Smooth muscle cell (in vitro differentiated cells): ENCODE measurements around the gene PTPRJ. TPM values are rescaled to one million over a fixed set of nuclear protein-coding genes. Genes with fewer than 3 reads are reported as not detected.

Source experiments
- DNase-seq: peaks from one replicate; lab custom pipeline; 2025; ENCODE audit not compliant: unreplicated experiment; lab: John Stamatoyannopoulos, UW
- H2AFZ ChIP-seq: fragments of 200-600 bp; sonication (generic); 2 replicates; pipeline ENCODE4 v1.6.0; 2016; ENCODE audit warnings: antibody characterized with exemption, low read depth, mild to moderate bottlenecking
- H3F3A ChIP-seq: fragments of 200-600 bp; sonication (generic); 2 replicates; pipeline ENCODE4 v1.6.0; 2017; ENCODE audit warnings: antibody characterized with exemption, low read depth
- H3K27ac ChIP-seq: fragments of 200-600 bp; sonication (generic); 2 replicates; pipeline ENCODE4 v1.5.1; 2016; ENCODE audit warnings: low read depth, mild to moderate bottlenecking
- H3K27me3 ChIP-seq: fragments of 200-600 bp; sonication (generic); 2 replicates; pipeline ENCODE4 v1.6.1; 2016; ENCODE audit warnings: low read depth, mild to moderate bottlenecking
- H3K36me3 ChIP-seq: fragments of 200-600 bp; sonication (generic); 2 replicates; pipeline ENCODE4 v1.5.1; 2016; ENCODE audit warnings: low read depth
- H3K4me1 ChIP-seq: fragments of 200-600 bp; sonication (generic); 2 replicates; pipeline ENCODE4 v1.5.1; 2016; ENCODE audit warnings: low read depth
- H3K4me2 ChIP-seq: fragments of 200-600 bp; sonication (generic); 2 replicates; pipeline ENCODE4 v1.6.0; 2016; ENCODE audit warnings: mild to moderate bottlenecking
- H3K4me3 ChIP-seq: fragments of 200-600 bp; sonication (generic); 2 replicates; pipeline ENCODE4 v1.5.1; 2016; ENCODE audit warnings: mild to moderate bottlenecking
- H3K79me2 ChIP-seq: fragments of 200-600 bp; sonication (generic); 2 replicates; pipeline ENCODE4 v1.6.0; 2016; ENCODE audit warnings: low read depth, mild to moderate bottlenecking
- H3K9ac ChIP-seq: fragments of 200-600 bp; sonication (generic); 2 replicates; pipeline ENCODE4 v1.6.0; 2016; ENCODE audit warnings: low read depth
- H3K9me3 ChIP-seq: fragments of 200-600 bp; sonication (generic); replicated peaks from 2 replicates; pipeline ENCODE4 v1.5.1; 2016; ENCODE audit warnings: low read depth
- H4K20me1 ChIP-seq: fragments of 200-600 bp; sonication (generic); 2 replicates; pipeline ENCODE4 v1.6.0; 2016; ENCODE audit warnings: low read depth
- WGBS: methylation state at CpG from one replicate; pipeline ENCODE4 v1.1.7; 2016; ENCODE audit warnings: low lambda C conversion rate; 5-methylcytosine and 5-hydroxymethylcytosine counted together
- polyA plus RNA-seq: library from polyadenylated mRNA; unstranded; fragments of >200 nt; fragmentation: Nextera tagmentation; extraction: Ambion mirVana; gene quantifications from 2 replicates; pipeline ENCODE4 v1.2.1, GENCODE V29; 2016
- total RNA-seq: library from RNA; depleted of rRNA; stranded (reverse); fragments of >200 nt; gene quantifications from 2 replicates; pipeline ENCODE4 v1.2.3, GENCODE V29; 2014
- TF ChIP-seq, protein P1 (sequence below): fragments of 200-600 bp; sonication (generic); IDR thresholded peaks from 2 replicates; pipeline ENCODE4 v1.5.1; 2017; ENCODE audit warnings: borderline replicate concordance, mild to moderate bottlenecking, antibody characterized with exemption; ENCODE audit not compliant: insufficient read depth, poor library complexity, severe bottlenecking

The PTPRJ gene
- total and polyA plus RNA-seq, 2 experiments from 2014 or later = 1.5 to 6.3 TPM

DNA sequence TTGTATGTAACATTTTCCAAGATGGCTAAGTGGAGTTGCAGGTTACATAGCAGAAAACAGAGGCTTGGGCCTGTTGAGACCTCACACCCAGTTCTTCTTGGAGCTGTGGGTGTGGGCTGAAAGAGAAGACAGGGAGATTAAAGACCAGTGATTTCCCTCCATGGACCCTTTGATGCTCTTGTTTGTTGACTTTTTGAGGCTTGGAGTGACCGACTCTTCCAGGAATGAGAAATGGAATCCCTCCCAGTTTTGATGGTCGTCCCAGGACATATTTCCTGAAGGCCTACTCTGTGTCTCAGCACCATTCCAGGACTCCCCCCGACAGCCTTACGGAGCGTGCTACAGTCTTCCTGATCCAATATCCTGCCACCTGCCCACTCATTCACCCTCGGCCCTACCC lies 96.9 kb downstream of the PTPRJ start:
- Histone ChIP-seq H3K36me3 (no peaks in the 10 kb centered on the region), H3K27ac (no peak overlapping the region), H4K20me1 (no peaks in the 10 kb centered on the region), H3K9ac (no peak overlapping the region), H3K4me2 (no peak overlapping the region), H3K27me3 (no peaks in the 10 kb centered on the region), H3K4me3 (no peak overlapping the region), H3K9me3 (no peaks in the 10 kb centered on the region), H3K79me2 (no peaks in the 10 kb centered on the region), H3F3A (no peaks in the 10 kb centered on the region), H3K4me1 (no peaks in the 10 kb centered on the region), H2AFZ (no peak overlapping the region)
- 65% methylated on average over 6 of the region's 6 CpGs for WGBS
- TF ChIP-seq, protein P1, sequence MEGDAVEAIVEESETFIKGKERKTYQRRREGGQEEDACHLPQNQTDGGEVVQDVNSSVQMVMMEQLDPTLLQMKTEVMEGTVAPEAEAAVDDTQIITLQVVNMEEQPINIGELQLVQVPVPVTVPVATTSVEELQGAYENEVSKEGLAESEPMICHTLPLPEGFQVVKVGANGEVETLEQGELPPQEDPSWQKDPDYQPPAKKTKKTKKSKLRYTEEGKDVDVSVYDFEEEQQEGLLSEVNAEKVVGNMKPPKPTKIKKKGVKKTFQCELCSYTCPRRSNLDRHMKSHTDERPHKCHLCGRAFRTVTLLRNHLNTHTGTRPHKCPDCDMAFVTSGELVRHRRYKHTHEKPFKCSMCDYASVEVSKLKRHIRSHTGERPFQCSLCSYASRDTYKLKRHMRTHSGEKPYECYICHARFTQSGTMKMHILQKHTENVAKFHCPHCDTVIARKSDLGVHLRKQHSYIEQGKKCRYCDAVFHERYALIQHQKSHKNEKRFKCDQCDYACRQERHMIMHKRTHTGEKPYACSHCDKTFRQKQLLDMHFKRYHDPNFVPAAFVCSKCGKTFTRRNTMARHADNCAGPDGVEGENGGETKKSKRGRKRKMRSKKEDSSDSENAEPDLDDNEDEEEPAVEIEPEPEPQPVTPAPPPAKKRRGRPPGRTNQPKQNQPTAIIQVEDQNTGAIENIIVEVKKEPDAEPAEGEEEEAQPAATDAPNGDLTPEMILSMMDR = no peak
- no peak for DNase-seq

DNA sequence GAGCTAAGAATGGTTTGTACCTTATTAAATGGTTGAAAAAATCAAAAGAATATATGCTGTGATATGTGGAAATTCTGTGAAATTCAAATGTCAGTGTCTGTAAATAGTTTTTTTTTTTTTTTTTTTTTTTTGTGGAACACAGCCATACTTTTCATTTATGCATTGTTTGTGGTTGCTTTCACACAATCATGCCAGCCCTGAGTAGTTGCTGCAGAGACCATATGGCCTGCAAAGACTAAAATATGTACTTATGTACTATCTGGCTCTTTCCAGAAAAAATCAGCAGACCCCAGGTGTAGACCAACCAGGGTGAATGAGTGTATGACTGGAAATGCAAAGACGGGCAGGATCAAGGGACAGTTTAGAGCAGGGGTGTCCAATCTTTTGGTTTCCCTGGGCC lies 98.3 kb downstream of the PTPRJ start:
- Histone ChIP-seq H3K9me3 (no peaks in the 10 kb centered on the region), H3F3A (no peaks in the 10 kb centered on the region), H3K36me3 (no peaks in the 10 kb centered on the region), H3K4me3 (no peak overlapping the region), H3K79me2 (no peaks in the 10 kb centered on the region), H3K27ac (no peak overlapping the region), H3K4me2 (no peak overlapping the region), H2AFZ (no peak overlapping the region), H3K9ac (no peak overlapping the region), H4K20me1 (no peaks in the 10 kb centered on the region), H3K27me3 (no peaks in the 10 kb centered on the region), H3K4me1 (no peaks in the 10 kb centered on the region)
- 95% methylated on average over 1 of the region's 1 CpG for WGBS
- TF ChIP-seq, protein P1 = no peak
- no peak for DNase-seq

DNA sequence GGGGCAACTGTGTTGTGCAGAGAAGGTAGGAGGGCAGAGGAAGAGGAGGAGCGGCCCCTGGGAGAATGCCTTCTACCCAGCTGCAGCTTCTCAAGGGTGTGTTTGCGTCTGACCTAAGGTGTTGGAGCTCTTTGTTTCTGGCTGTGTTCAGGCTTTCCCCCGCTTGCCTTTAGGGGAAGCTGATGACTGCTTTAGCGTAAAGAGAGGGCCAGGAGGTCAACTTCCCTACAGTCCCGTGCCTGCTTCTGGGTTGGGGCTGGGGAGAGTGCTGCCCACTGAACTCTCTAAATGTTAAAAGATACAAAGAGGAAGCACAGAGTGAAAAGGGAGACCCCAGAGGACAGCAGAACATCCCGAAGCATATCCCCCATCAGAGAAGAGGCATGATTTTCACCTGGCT lies 99.2 kb downstream of the PTPRJ start:
- Histone ChIP-seq H3K9me3 (no peaks in the 10 kb centered on the region), H2AFZ (no peak overlapping the region), H3K4me2 (no peak overlapping the region), H3F3A (no peaks in the 10 kb centered on the region), H3K27ac (no peak overlapping the region), H3K9ac (no peak overlapping the region), H3K79me2 (no peaks in the 10 kb centered on the region), H3K4me1 (no peaks in the 10 kb centered on the region), H3K27me3 (no peaks in the 10 kb centered on the region), H3K36me3 (no peaks in the 10 kb centered on the region), H4K20me1 (no peaks in the 10 kb centered on the region), H3K4me3 (no peak overlapping the region)
- 90% methylated on average over 6 of the region's 6 CpGs for whole genome bisulfite sequencing
- DNase-seq = no peak
- TF ChIP-seq, protein P1 = no peak

DNA sequence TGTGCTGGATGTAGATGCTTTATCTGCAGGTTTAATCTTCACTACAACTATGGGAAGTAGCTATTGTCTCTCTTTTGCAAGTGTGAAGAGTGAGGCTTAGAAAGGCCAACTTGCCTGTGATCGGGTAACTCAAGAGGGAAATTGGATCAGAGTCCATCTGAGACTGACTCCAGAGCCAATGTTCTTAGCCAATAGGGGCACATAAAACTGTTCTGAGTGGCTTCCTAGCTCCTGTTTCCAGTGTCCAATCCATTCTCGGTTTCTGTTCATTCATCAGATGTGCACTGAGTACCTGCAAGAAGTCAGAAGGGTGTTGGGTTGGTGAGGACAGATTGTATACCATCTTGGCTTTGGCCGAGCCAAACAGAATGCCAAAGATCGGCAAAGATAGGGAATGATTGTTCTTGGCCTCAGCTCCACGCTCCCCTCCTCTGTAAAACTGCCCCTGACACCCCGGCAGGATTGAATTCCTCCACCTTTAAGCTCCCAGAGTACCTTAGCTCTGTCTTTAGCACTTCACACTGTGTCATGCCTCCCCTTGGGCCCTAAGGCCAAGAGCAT lies 100.0 kb downstream of the PTPRJ start:
- H3K27me3 ChIP-seq = no peaks in the 10 kb centered on the region
- H3K4me1 ChIP-seq = no peaks in the 10 kb centered on the region
- no peak overlapping the region for H2AFZ ChIP-seq
- no peaks in the 10 kb centered on the region for H3K36me3 ChIP-seq
- TF ChIP-seq, protein P1 = no peak
- H3K79me2 ChIP-seq = no peaks in the 10 kb centered on the region
- no peak overlapping the region for H3K4me2 ChIP-seq
- H3K9me3 ChIP-seq = no peaks in the 10 kb centered on the region
- H4K20me1 ChIP-seq = no peaks in the 10 kb centered on the region
- no peak overlapping the region for H3K27ac ChIP-seq
- no peak for DNase-seq
- H3F3A ChIP-seq = no peaks in the 10 kb centered on the region
- no peak overlapping the region for H3K4me3 ChIP-seq
- WGBS = 95% methylated on average over 6 of the region's 6 CpGs
- no peak overlapping the region for H3K9ac ChIP-seq
